Activated T-helper 9 cell treated with anti-CD3 and anti-CD28 coated beads, Interleukin-2, amount 50 U/mL, for 16 hours (primary cell): ENCODE results near the gene PPFIBP1.

Source experiments
- DNase-seq: peaks from one replicate; pipeline ENCODE4 v3.0.0-alpha.2; 2020; ENCODE audit warnings: low read depth

PPFIBP1 gene

GRCh38 chr12:27513155-27513824 is 10.7 kb upstream of the PPFIBP1 start:
- DNase-seq, result no peak

GRCh38 chr12:27515671-27516070 is 8.3 kb upstream of the PPFIBP1 start:
- DNase-seq, result no peak

DNA sequence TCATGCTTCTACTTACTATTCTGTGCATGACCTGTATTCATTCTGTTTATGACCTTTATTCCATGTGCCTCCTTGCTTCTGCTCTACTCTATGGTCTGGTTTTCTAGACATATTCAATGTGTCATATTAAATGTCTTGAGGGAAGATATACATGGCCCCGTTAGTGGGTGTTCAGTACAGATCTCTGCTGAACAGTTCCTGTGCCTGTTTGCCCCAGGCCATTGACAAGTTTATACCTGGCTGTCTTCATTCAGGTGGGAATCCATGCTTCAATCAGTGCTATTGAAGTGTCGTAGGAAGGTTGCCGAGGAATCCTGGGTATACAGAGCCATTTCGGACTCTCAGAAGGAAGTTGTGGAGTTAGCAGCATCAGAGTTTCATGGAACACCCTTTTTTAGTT is 7.4 kb upstream of the PPFIBP1 start:
- no peak for DNase-seq

DNA sequence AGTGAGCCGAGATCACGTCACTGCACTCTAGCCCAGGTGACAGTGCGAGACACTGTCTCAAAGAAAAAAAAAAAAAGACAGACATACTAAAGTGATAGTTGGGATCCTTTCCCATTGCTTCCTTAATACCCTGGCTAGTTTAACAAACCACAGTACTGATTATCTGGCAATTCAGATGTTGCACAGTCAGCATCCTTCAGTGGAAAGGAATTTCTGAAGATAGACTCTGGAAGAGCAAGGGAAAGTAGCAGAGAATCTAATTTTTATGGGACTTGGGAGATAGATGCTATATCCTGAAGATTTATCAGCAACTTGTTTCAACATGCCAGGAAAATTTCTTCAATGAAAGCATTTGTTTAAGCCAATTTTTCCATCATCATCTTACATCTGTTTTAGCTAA is 6.5 kb upstream of the PPFIBP1 start:
- no peak for DNase-seq

- no peak for DNase-seq
These were observed 5.9 kb upstream of the PPFIBP1 start for GRCh38 chr12:27517961-27518665.

DNA sequence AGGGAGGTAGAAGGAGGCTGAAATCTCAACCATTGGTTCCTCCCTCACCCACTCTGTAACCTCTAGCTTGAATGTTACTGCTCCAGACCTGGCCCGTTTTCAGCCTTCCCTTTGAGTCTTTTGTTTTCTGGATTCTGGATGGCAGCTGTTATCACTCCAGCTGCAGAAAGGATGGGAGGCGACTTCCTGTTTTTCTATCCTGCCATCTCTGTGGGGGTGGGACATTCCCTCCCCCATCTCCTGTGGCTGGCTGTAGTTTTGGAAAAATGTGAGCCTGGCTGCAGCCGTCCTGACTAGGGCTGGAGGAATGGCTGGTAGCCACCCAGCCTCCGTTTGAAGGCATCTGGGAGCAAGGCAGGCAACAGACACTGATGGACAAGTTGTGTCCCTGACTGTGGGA is 2.9 kb upstream of the PPFIBP1 start:
- no peak for DNase-seq

GRCh38 chr12:27521981-27522380 is 2.0 kb upstream of the PPFIBP1 start:
- no peak for DNase-seq

GRCh38 chr12:27523305-27523641 is 733 bp upstream of the PPFIBP1 start:
- DNase-seq, result no peak

- DNase-seq, result no peak
These were observed 459 bp downstream of the PPFIBP1 start for GRCh38 chr12:27524494-27524835.

DNA sequence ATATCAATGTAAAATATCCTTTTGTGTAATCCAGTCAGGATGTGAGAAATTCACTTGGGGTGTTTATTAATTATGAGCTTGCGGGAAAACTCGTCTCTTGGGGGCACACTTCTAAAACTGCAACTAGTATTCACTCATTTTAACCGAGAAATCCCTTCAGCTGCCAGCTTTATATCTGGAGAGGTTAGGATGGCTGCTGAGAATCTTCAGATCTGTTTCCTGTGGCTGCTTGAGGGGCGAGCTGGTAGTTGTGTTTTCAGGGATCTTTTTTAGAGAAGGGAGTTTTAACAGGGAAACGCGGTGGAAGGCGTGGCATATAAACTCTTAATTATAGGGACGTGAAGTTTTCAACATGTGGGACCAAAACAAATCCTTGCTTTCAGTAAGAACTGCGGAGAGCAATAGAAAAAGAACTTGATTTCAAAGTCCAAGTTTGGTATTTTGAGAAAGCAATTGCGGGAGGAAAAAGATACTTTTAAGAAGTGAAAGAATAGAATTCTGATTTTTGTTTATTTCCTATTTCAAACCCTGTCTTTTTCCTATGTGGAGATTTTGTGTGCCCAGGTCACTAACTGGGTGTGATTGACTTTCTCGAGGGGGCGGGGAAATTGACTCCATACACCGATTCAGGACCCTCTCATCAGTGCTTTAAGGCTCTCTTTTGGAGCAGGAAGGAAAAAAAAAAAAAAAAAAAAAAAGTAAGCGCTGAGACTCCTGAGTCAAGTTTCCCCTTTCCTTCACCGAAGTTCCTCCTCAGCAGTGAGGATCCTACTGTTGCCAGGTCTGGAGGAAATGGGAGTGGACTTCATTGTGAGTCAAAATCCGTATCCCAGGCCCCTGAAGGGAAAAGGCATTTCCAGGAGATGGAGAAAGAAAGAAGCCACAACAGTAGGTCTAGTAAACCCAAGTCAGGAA is 1.1 kb downstream of the PPFIBP1 start:
- DNase-seq, result no peak

GRCh38 chr12:27527512-27527911 is 3.5 kb downstream of the PPFIBP1 start:
- no peak for DNase-seq

DNA sequence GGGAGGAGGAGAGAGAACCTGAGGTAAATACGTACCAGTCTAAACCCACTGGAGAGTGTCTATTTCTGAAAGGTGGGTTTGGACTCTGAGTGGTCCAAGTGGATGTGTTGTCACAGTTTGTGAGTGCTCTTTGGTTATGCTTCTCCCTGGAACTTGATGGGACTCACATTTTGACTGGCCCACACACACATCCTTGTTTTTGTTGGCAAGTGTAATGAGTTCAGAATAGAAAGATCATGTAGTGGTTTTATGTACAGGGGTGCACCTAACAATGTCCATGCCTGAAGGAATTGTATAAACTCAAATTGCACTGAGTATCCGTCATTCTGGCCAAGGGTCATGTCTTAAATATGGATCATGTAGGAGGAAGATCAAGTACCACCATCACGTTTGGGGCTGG is 4.8 kb downstream of the PPFIBP1 start:
- DNase-seq, result no peak

DNA sequence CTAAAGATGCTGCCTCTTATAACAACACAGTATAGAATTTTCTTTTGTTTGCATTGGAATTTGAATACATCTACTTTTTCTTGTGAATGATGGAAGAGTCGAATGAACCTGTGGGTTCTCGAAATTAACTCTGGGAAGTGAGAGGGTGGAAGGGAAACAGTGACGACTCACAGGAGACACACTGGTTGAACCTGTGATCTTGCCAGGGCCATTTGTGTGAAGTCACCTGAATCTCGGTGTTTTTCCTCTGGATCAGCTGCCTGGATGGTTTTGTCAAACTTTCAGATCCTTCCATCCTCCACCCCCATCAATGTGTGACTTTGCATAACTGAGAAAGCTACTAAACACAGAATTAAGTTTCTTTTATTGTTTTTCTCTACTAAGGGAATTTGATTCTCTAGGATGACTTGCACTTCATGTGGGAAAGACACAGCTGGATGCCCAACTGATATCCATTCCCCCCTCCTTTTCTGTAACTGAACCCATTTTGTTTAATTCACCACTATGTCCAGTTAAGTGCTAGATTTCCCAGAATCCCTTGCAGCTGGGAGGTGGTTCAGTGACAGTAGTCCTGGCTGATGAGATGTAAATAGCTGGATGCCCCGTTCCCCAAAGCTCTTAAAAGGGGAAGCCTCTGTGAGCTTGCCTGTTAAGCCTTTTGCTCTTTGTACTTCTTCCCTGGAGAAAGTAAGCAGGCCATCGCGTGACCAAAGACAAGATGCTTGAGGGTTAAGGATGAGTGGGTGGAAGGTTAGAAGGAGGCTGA is 6.3 kb downstream of the PPFIBP1 start:
- no peak for DNase-seq

DNA sequence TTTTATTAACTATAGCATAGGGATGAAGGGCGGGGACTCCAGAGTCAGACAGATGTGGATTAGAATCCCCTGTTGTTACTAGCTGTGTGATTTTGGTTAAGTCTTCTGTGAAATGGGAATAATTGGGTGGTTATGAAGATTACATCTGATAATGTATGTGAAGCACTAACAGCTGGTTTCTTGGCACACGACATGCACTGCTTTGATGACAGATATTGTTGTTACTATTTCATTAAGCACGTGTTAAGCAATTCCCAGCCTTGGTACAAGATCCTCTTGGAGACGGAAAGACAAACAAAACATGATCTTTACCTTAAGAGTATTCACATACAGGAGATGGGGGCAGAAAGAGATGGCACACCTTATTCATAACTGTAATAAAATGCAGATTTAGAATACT is 7.9 kb downstream of the PPFIBP1 start:
- no peak for DNase-seq

DNA sequence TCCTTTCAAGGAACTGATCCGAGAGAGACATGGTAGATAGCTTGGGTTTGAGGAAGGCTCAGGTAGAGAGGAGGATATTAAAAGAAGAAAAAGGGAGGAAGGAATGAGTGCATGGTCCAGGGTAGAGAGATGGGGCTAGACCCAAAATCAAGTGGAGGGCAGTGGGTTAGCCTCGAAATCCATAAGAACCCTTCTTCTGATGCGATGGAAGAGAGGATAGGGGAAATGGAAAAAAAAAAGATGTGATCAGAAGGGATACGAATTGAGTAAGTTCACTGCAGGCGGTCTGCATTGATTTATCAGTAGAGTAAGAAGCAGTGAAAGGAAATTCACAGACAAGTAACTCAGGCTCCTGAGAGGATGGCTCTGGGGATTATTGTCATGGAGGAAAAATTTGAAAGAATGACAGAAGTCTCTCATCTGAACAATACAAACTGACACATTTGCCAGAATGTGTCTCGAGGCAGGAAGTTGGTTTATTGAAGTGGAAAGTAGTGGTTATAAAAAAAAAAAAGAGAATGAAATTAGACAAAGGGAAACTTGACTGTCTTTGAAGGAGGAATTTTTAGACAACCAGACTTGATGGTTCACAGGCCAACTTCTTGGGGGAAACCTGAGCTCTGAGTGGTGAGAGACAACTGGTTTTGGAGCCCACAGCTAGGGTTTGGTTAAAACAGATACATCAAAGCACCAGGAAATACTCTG is 10.2 kb downstream of the PPFIBP1 start:
- DNase-seq, result no peak

DNA sequence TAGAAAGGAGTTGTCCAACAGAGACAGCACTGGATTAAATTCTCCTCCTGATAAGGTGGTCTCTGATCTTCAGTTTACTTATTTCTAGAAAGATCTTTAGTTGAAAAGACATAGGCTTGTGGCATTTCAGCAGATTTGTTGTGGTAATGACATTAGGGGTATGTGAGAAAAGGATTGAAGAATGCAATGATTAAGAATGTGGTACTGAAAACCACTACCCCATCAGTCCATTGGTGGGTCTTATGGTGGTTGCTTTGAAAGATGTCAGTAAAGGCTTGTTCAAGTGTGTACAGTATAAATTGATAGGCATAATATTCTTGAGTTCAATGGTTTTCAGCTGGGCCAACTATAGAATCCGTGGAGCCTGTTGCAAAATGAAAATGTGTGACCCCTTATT is 10.8 kb downstream of the PPFIBP1 start:
- no peak for DNase-seq

- no peak for DNase-seq
These were observed 11.3 kb downstream of the PPFIBP1 start for GRCh38 chr12:27535318-27535717.

GRCh38 chr12:27537855-27538675 is 14.1 kb downstream of the PPFIBP1 start:
- DNase-seq, result no peak

DNA sequence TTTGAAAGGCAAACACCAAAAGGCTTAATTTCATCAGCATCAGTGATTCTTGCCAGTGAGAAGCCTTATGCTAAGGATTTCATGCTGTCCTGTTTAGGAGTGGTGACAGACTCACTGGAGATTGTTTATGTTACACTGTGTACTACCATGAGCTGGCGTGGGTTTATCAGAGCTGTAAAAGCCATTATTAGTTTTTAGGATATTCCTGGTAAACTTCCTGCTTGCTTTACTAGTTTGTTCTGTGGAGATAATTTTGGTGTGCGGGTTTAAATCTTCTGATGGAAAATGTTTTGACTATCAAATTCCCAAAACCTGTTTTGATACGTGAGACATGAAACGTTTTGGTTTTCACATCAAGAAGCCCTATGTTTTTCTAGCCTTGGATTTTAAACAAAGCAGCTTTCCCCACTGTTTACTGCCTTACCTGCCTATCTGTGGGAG is 15.2 kb downstream of the PPFIBP1 start:
- DNase-seq, result no peak

DNA sequence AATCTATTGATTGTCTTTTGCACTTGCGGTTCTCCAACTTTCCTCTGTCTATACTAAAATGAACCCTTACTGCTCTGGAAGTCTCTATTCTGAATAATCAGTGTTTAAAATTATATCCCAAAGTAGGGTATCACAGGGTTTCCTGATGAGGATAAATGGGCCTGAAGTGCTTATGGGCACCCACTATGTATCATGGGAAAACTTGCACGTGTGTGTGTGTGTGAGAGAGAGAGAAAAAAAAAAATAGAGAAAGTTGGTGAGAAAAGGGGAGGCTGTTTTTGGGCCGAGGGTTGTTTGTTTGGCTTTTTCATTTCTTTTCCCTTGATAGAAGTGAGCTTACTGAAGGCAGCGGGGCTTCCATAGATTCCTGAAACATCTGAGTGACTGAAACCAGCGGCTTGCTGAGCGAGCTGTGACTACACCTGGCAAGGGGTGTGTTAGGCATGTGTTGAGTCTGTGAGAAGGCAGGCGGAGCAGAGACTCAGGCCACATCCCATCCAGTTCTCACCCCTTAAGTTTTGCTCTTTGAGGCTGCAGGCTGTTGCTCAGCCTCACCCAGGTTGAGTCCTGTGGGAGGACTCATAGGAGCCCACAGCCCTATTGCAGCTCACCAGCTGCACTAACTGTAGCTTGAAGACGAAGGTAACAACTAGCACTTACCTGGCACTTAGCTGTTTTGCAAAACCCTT is 17.2 kb downstream of the PPFIBP1 start:
- no peak for DNase-seq
